Skeletal muscle satellite cell (primary cell): ENCODE measurements around the gene RHOH.
"Not testable (repeated sequence)": the region's sequence is repeated elsewhere in the genome, so short reads cannot be mapped to it uniquely, and the experiment has no call there.

Experiments
- H3K27me3 ChIP-seq: 2 replicates; pipeline ENCODE4 v1.7.0; 2013; ENCODE audit warnings: low read length; ENCODE audit not compliant: control insufficient read depth, insufficient read depth
- H3K36me3 ChIP-seq: 2 replicates; pipeline ENCODE4 v1.7.0; 2013; ENCODE audit warnings: mild to moderate bottlenecking, control low read depth, low read length; ENCODE audit not compliant: insufficient read depth
- H3K4me1 ChIP-seq: 2 replicates; pipeline ENCODE4 v1.7.0; 2013; ENCODE audit warnings: low read length; ENCODE audit not compliant: control insufficient read depth, insufficient read depth
- H3K4me2 ChIP-seq: 2 replicates; pipeline ENCODE4 v1.7.0; 2013; ENCODE audit warnings: mild to moderate bottlenecking, low read length
- H3K4me3 ChIP-seq: 2 replicates; pipeline ENCODE4 v1.7.0; 2013; ENCODE audit warnings: low read length
- H3K9ac ChIP-seq: 2 replicates; pipeline ENCODE4 v1.7.0; 2013; ENCODE audit warnings: mild to moderate bottlenecking, low read depth, low read length, moderate library complexity
- H3K9me3 ChIP-seq: replicated peaks from 2 replicates; pipeline ENCODE4 v1.7.0; 2013; ENCODE audit warnings: mild to moderate bottlenecking, control low read depth, low read length

RHOH gene

GRCh38 chr4:40294339-40294738 is 97.5 kb downstream of the RHOH start:
- H3K9me3 ChIP-seq = peaks cover 6% of the 10 kb centered on the region
- no peaks in the 10 kb centered on the region for H3K36me3 ChIP-seq
- H3K4me1 ChIP-seq = peaks cover 18% of the 10 kb centered on the region
- H3K9ac ChIP-seq = no peak overlapping the region
- H3K27me3 ChIP-seq = no peaks in the 10 kb centered on the region
- no peak overlapping the region for H3K4me3 ChIP-seq
- no peak overlapping the region for H3K4me2 ChIP-seq

- not testable (repeated sequence) for H3K4me2 ChIP-seq, H3K4me3 ChIP-seq, H3K27me3 ChIP-seq, H3K9me3 ChIP-seq, H3K9ac ChIP-seq, H3K36me3 ChIP-seq
- H3K4me1 ChIP-seq = peaks cover 22% of the 10 kb centered on the region
Measured at GRCh38 chr4:40295030-40295429, 98.2 kb downstream of the RHOH start.

- H3K4me2 ChIP-seq = no peak overlapping the region
- peaks cover 6% of the 10 kb centered on the region for H3K9me3 ChIP-seq
- no peaks in the 10 kb centered on the region for H3K36me3 ChIP-seq
- no peak overlapping the region for H3K4me3 ChIP-seq
- peaks cover 22% of the 10 kb centered on the region for H3K4me1 ChIP-seq
- no peaks in the 10 kb centered on the region for H3K27me3 ChIP-seq
- H3K9ac ChIP-seq = no peak overlapping the region
Measured at GRCh38 chr4:40295572-40295971, 98.7 kb downstream of the RHOH start.
